Kidney epithelial cell (primary cell): ENCODE results near the gene BCAS4. TPM values are rescaled to one million over a fixed set of nuclear protein-coding genes. Genes with fewer than 3 reads are reported as not detected.

Experiments
- DNase-seq: peaks from one replicate; pipeline ENCODE4 v3.0.0-alpha.2; 2010; ENCODE audit warnings: low read depth
- H3K27me3 ChIP-seq: 2 replicates; pipeline ENCODE4 v1.6.0; 2011; ENCODE audit warnings: low read length; ENCODE audit not compliant: control insufficient read depth, insufficient read depth
- H3K36me3 ChIP-seq: 2 replicates; pipeline ENCODE4 v1.5.1; 2011; ENCODE audit warnings: low read length; ENCODE audit not compliant: control insufficient read depth, insufficient read depth
- H3K4me3 ChIP-seq: 2 replicates; pipeline ENCODE4 v1.5.1; 2011; ENCODE audit warnings: low read depth, mild to moderate bottlenecking, control low read depth, low read length
- total RNA-seq: library from RNA; depleted of rRNA; stranded (reverse); fragments of >200 nt; gene quantifications from 2 replicates; pipeline ENCODE4 v1.2.3, GENCODE V29; 2015
- TF ChIP-seq, protein P1 (sequence below): IDR thresholded peaks from 2 replicates; pipeline ENCODE4 v1.5.1; 2011; ENCODE audit warnings: mild to moderate bottlenecking, moderate library complexity, low read length, control low read depth, inconsistent platforms; ENCODE audit not compliant: insufficient read depth, poor library complexity, severe bottlenecking

Gene BCAS4
- total RNA-seq, 1 donor from 2014 or later: 28.0 TPM

DNA sequence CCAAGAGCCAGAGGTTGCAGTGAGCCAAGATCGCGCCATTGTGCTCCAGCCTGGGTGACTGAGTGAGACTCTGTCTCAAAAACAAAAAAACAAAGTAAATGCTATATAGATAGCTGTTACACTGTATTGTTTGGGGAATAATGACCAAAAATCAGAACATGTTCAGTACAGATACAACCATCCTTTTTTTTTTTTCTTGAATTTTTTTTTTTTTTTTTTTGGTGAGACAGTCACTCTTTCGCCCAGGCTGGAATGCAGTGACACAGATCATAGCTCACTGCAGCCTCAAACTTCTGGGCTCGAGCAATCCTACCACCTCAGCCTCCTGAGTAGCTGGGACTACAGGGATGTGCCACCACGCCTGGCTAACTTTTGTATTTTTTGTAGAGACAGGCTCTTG is 63.7 kb downstream of the BCAS4 start:
- H3K36me3 ChIP-seq: no peaks in the 10 kb centered on the region
- no peak for DNase-seq
- TF ChIP-seq, protein P1, sequence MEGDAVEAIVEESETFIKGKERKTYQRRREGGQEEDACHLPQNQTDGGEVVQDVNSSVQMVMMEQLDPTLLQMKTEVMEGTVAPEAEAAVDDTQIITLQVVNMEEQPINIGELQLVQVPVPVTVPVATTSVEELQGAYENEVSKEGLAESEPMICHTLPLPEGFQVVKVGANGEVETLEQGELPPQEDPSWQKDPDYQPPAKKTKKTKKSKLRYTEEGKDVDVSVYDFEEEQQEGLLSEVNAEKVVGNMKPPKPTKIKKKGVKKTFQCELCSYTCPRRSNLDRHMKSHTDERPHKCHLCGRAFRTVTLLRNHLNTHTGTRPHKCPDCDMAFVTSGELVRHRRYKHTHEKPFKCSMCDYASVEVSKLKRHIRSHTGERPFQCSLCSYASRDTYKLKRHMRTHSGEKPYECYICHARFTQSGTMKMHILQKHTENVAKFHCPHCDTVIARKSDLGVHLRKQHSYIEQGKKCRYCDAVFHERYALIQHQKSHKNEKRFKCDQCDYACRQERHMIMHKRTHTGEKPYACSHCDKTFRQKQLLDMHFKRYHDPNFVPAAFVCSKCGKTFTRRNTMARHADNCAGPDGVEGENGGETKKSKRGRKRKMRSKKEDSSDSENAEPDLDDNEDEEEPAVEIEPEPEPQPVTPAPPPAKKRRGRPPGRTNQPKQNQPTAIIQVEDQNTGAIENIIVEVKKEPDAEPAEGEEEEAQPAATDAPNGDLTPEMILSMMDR: no peak
- H3K4me3 ChIP-seq: no peak overlapping the region
- H3K27me3 ChIP-seq: no peaks in the 10 kb centered on the region

GRCh38 chr20:50859161-50859560 is 64.3 kb downstream of the BCAS4 start:
- Histone ChIP-seq H3K27me3 (no peaks in the 10 kb centered on the region), H3K4me3 (no peak overlapping the region), H3K36me3 (no peaks in the 10 kb centered on the region)
- TF ChIP-seq, protein P1: no peak
- DNase-seq: no peak

DNA sequence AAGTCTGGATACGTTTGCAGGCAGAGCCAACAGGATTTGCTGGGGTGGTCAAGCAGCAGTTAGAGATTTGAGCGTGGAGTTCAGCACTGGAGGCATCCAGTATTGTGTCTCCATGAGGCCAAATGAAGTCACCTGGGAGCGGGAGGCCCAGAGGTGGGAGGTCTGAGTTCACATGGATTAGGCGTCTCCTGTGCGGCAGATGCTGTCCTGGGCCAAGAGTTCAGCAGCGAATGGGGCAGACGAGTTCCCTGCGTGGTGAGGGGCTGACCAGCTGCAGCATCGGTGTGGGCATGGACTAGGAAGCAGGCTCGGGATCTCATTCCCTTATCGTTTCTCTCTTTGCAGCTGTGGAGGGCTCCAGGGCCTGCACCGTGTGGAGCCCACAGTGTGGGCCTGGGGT is 66.2 kb downstream of the BCAS4 start:
- no peaks in the 10 kb centered on the region for H3K36me3 ChIP-seq
- DNase-seq: no peak
- H3K27me3 ChIP-seq: no peaks in the 10 kb centered on the region
- TF ChIP-seq, protein P1: no peak
- H3K4me3 ChIP-seq: no peak overlapping the region

- DNase-seq: no peak
- H3K4me3 ChIP-seq: no peak overlapping the region
- H3K27me3 ChIP-seq: no peaks in the 10 kb centered on the region
- TF ChIP-seq, protein P1: no peak
- no peaks in the 10 kb centered on the region for H3K36me3 ChIP-seq
Measured at GRCh38 chr20:50862546-50862945, 67.7 kb downstream of the BCAS4 start.

- no peak for DNase-seq
- no peaks in the 10 kb centered on the region for H3K27me3 ChIP-seq
- no peak overlapping the region for H3K4me3 ChIP-seq
- H3K36me3 ChIP-seq: no peaks in the 10 kb centered on the region
- TF ChIP-seq, protein P1: no peak
Measured at GRCh38 chr20:50865114-50865513, 70.3 kb downstream of the BCAS4 start.

DNA sequence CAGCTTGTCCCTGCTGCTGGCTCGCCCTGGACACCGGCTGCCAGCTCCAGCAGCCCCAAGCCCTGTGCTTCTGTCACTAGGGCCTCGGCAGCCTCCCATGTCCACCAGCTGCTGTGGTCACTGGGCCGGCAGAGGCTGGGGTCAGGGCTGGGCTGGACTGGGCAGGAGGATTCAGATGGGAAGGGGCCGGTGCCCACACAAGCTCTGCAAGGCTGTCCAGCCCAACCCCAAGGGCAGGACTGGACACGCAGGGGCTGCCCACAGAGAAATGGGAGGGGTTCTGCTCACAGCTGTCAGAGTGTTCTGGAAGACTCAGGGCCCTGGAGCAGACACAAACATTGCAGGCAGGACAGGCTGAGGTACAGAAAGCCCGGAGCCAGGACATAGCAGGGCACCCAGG is 70.7 kb downstream of the BCAS4 start:
- TF ChIP-seq, protein P1: no peak
- Histone ChIP-seq H3K4me3 (no peak overlapping the region), H3K27me3 (no peaks in the 10 kb centered on the region), H3K36me3 (no peaks in the 10 kb centered on the region)
- no peak for DNase-seq
